NT2/D1 (cell line): Measurements from ENCODE around the gene ATAD2B.

Source experiments
- YY1 ChIP-seq: IDR thresholded peaks from 2 replicates; pipeline ENCODE4 v1.6.1; 2011; ENCODE audit not compliant: insufficient read length, insufficient read depth
- ZNF274 ChIP-seq: IDR thresholded peaks from 2 replicates; pipeline ENCODE4 v1.6.1; 2011; ENCODE audit warnings: mild to moderate bottlenecking, low read depth, low read length

DNA sequence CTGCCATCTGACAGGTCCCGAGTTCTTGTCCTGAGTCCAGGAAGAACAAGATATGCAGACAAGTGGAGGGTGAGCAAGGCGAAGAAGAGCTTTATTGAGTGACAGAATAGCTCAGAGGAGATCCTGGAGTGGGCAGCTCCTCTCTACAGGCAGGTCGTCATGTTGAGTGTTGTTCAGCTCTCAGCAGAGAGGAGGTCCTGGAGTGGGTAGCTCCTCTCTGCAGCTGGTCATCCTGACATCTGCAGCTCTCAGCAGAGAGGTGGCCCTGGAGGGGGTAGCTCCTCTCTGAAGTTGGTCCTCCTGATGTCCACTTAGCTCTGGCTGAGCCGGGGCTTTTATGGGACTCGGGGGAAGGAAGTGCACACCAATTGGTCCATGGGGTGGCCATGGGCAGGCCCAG is 90.4 kb downstream of the ATAD2B start:
- TF ChIP-seq ZNF274 (no peak), YY1 (no peak)
